Smooth muscle cell (in vitro differentiated cells): Measurements from ENCODE around the gene USP46. TPM values are rescaled to one million over a fixed set of nuclear protein-coding genes. Genes with fewer than 3 reads are reported as not detected.

Experiments used
- DNase-seq: peaks from one replicate; lab custom pipeline; 2025; ENCODE audit not compliant: unreplicated experiment; lab: John Stamatoyannopoulos, UW
- H2AFZ ChIP-seq: fragments of 200-600 bp; sonication (generic); 2 replicates; pipeline ENCODE4 v1.6.0; 2016; ENCODE audit warnings: antibody characterized with exemption, low read depth, mild to moderate bottlenecking
- H3F3A ChIP-seq: fragments of 200-600 bp; sonication (generic); 2 replicates; pipeline ENCODE4 v1.6.0; 2017; ENCODE audit warnings: antibody characterized with exemption, low read depth
- H3K27ac ChIP-seq: fragments of 200-600 bp; sonication (generic); 2 replicates; pipeline ENCODE4 v1.5.1; 2016; ENCODE audit warnings: low read depth, mild to moderate bottlenecking
- H3K27me3 ChIP-seq: fragments of 200-600 bp; sonication (generic); 2 replicates; pipeline ENCODE4 v1.6.1; 2016; ENCODE audit warnings: low read depth, mild to moderate bottlenecking
- H3K36me3 ChIP-seq: fragments of 200-600 bp; sonication (generic); 2 replicates; pipeline ENCODE4 v1.5.1; 2016; ENCODE audit warnings: low read depth
- H3K4me1 ChIP-seq: fragments of 200-600 bp; sonication (generic); 2 replicates; pipeline ENCODE4 v1.5.1; 2016; ENCODE audit warnings: low read depth
- H3K4me2 ChIP-seq: fragments of 200-600 bp; sonication (generic); 2 replicates; pipeline ENCODE4 v1.6.0; 2016; ENCODE audit warnings: mild to moderate bottlenecking
- H3K4me3 ChIP-seq: fragments of 200-600 bp; sonication (generic); 2 replicates; pipeline ENCODE4 v1.5.1; 2016; ENCODE audit warnings: mild to moderate bottlenecking
- H3K79me2 ChIP-seq: fragments of 200-600 bp; sonication (generic); 2 replicates; pipeline ENCODE4 v1.6.0; 2016; ENCODE audit warnings: low read depth, mild to moderate bottlenecking
- H3K9ac ChIP-seq: fragments of 200-600 bp; sonication (generic); 2 replicates; pipeline ENCODE4 v1.6.0; 2016; ENCODE audit warnings: low read depth
- H3K9me3 ChIP-seq: fragments of 200-600 bp; sonication (generic); replicated peaks from 2 replicates; pipeline ENCODE4 v1.5.1; 2016; ENCODE audit warnings: low read depth
- H4K20me1 ChIP-seq: fragments of 200-600 bp; sonication (generic); 2 replicates; pipeline ENCODE4 v1.6.0; 2016; ENCODE audit warnings: low read depth
- CTCF ChIP-seq: fragments of 200-600 bp; sonication (generic); IDR thresholded peaks from 2 replicates; pipeline ENCODE4 v1.5.1; 2017; ENCODE audit warnings: borderline replicate concordance, mild to moderate bottlenecking, antibody characterized with exemption; ENCODE audit not compliant: insufficient read depth, poor library complexity, severe bottlenecking
- WGBS: methylation state at CpG from one replicate; pipeline ENCODE4 v1.1.7; 2016; ENCODE audit warnings: low lambda C conversion rate; 5-methylcytosine and 5-hydroxymethylcytosine counted together
- polyA plus RNA-seq: library from polyadenylated mRNA; unstranded; fragments of >200 nt; fragmentation: Nextera tagmentation; extraction: Ambion mirVana; gene quantifications from 2 replicates; pipeline ENCODE4 v1.2.1, GENCODE V29; 2016
- total RNA-seq: library from RNA; depleted of rRNA; stranded (reverse); fragments of >200 nt; gene quantifications from 2 replicates; pipeline ENCODE4 v1.2.3, GENCODE V29; 2014

Gene USP46
- total and polyA plus RNA-seq, 2 experiments from 2014 or later: 17.2 to 30.4 TPM

- WGBS: 100% methylated on average over 1 of the region's 1 CpG
- H3K9me3 ChIP-seq: no peaks in the 10 kb centered on the region
- DNase-seq: no peak
- H3K4me1 ChIP-seq: peaks cover 10% of the 10 kb centered on the region
- H3K27me3 ChIP-seq: no peaks in the 10 kb centered on the region
- H3K9ac ChIP-seq: no peak overlapping the region
- no peaks in the 10 kb centered on the region for H3K36me3 ChIP-seq
- H3F3A ChIP-seq: peaks cover 5% of the 10 kb centered on the region
- no peaks in the 10 kb centered on the region for H3K79me2 ChIP-seq
- H4K20me1 ChIP-seq: no peaks in the 10 kb centered on the region
- H3K27ac ChIP-seq: no peak overlapping the region
- H3K4me2 ChIP-seq: no peak overlapping the region
- H2AFZ ChIP-seq: no peak overlapping the region
- TF ChIP-seq CTCF: no peak
- H3K4me3 ChIP-seq: no peak overlapping the region
These were observed 83.7 kb downstream of the USP46 start for GRCh38 chr4:52575406-52575805.

GRCh38 chr4:52574036-52574435, 85.1 kb downstream of the USP46 start:
- no peaks in the 10 kb centered on the region for H3K79me2 ChIP-seq
- no peaks in the 10 kb centered on the region for H4K20me1 ChIP-seq
- no peak for DNase-seq
- WGBS: 47% methylated on average over 5 of the region's 5 CpGs
- H3K27ac ChIP-seq: peak overlapping the region; percentile 81
- no peak for TF ChIP-seq CTCF
- no peaks in the 10 kb centered on the region for H3K9me3 ChIP-seq
- no peaks in the 10 kb centered on the region for H3K27me3 ChIP-seq
- H2AFZ ChIP-seq: no peak overlapping the region
- H3K4me3 ChIP-seq: no peak overlapping the region
- H3K4me1 ChIP-seq: peaks cover 10% of the 10 kb centered on the region
- peaks cover 5% of the 10 kb centered on the region for H3F3A ChIP-seq
- no peaks in the 10 kb centered on the region for H3K36me3 ChIP-seq
- H3K9ac ChIP-seq: no peak overlapping the region
- H3K4me2 ChIP-seq: peak overlapping the region; percentile 13

GRCh38 chr4:52573551-52573950, 85.5 kb downstream of the USP46 start:
- Histone ChIP-seq H3F3A (peaks cover 5% of the 10 kb centered on the region), H3K4me1 (peaks cover 14% of the 10 kb centered on the region), H3K27me3 (no peaks in the 10 kb centered on the region), H4K20me1 (no peaks in the 10 kb centered on the region), H3K27ac (peak overlapping the region; percentile 81), H3K79me2 (no peaks in the 10 kb centered on the region), H3K9me3 (no peaks in the 10 kb centered on the region), H2AFZ (no peak overlapping the region), H3K4me3 (no peak overlapping the region), H3K9ac (no peak overlapping the region), H3K4me2 (peak overlapping the region; percentile 13), H3K36me3 (no peaks in the 10 kb centered on the region)
- TF ChIP-seq CTCF: no peak
- no peak for DNase-seq
- WGBS: 100% methylated on average over 1 of the region's 1 CpG

GRCh38 chr4:52572936-52573485, 86.1 kb downstream of the USP46 start:
- H3F3A ChIP-seq: peaks cover 5% of the 10 kb centered on the region
- no peak for TF ChIP-seq CTCF
- WGBS: 81% methylated on average over 6 of the region's 6 CpGs
- H3K27me3 ChIP-seq: no peaks in the 10 kb centered on the region
- H3K4me3 ChIP-seq: no peak overlapping the region
- no peaks in the 10 kb centered on the region for H4K20me1 ChIP-seq
- no peaks in the 10 kb centered on the region for H3K79me2 ChIP-seq
- no peak overlapping the region for H2AFZ ChIP-seq
- DNase-seq: no peak
- H3K27ac ChIP-seq: peak overlapping the region; percentile 81
- H3K9ac ChIP-seq: no peak overlapping the region
- no peaks in the 10 kb centered on the region for H3K9me3 ChIP-seq
- H3K4me1 ChIP-seq: peaks cover 20% of the 10 kb centered on the region
- H3K36me3 ChIP-seq: no peaks in the 10 kb centered on the region
- peak overlapping the region; percentile 13 for H3K4me2 ChIP-seq
